ENCODE measurements around the gene MRPL36.

The MRPL36 gene

GRCh38 chr5:1749346-1750124 is 50.1 kb downstream of the MRPL36 start:
- TF ChIP-seq CTCF (IDR thresholded peaks at IDR 0.05; ENCODE audit: low read depth, low read length), result no peak
- H3K4me3 ChIP-seq (ENCODE audit: low read depth, low read length), result no peak overlapping the region

- TF ChIP-seq CTCF (IDR thresholded peaks at IDR 0.05; ENCODE audit: low read depth, low read length), result no peak
- no peak overlapping the region for H3K4me3 ChIP-seq (ENCODE audit: low read depth, low read length)
These were observed 50.8 kb downstream of the MRPL36 start for GRCh38 chr5:1748845-1749244.

All from WI38 (cell line).